Aorta (tissue), 5 donors: ENCODE results near the gene TSPAN6. TPM values are rescaled to one million over a fixed set of nuclear protein-coding genes. Genes with fewer than 3 reads are reported as not detected.

ENCODE experiments used
- ATAC-seq: fragments of 200-7000 bp; cut with Tn5 transposase; one replicate; pipeline ENCODE4 v1.9.1; 2022; ENCODE audit warnings: moderate library complexity; ENCODE audit not compliant: low FRiP score
- DNase-seq, 2 donors: peaks; one replicate each; pipeline ENCODE4 v3.0.0-alpha.2; 2020
- H3K27ac ChIP-seq, 2 donors: one replicate each; pipeline ENCODE4 v1.5.1; 2013; ENCODE audit warnings: low read length in 2 of 2, mild to moderate bottlenecking in 2 of 2, moderate library complexity in 2 of 2, control low read depth in 1 of 2, inconsistent platforms in 1 of 2, low read depth in 1 of 2
- H3K27me3 ChIP-seq, 2 donors: one replicate each; pipeline ENCODE4 v1.6.1; 2013; ENCODE audit warnings: control low read depth in 1 of 2, low read length in 1 of 2, mild to moderate bottlenecking in 1 of 2, moderate library complexity in 1 of 2; ENCODE audit not compliant: insufficient read depth in 2 of 2, control insufficient read depth in 1 of 2
- H3K36me3 ChIP-seq, 2 donors: one replicate each; pipeline ENCODE4 v1.6.1; 2013; ENCODE audit warnings: control low read depth in 1 of 2, low read length in 1 of 2, mild to moderate bottlenecking in 1 of 2; ENCODE audit not compliant: insufficient read depth in 2 of 2, control insufficient read depth in 1 of 2
- H3K4me1 ChIP-seq, 2 donors: one replicate each; pipeline ENCODE4 v1.6.1; 2013; ENCODE audit warnings: low read length in 2 of 2, control low read depth in 1 of 2, mild to moderate bottlenecking in 1 of 2, moderate library complexity in 1 of 2; ENCODE audit not compliant: insufficient read depth in 2 of 2, control insufficient read depth in 1 of 2
- H3K4me3 ChIP-seq, 2 donors: one replicate each; pipeline ENCODE4 v1.5.1; 2013; ENCODE audit warnings: low read length in 2 of 2, control low read depth in 1 of 2, mild to moderate bottlenecking in 1 of 2
- H3K9me3 ChIP-seq: one replicate; pipeline ENCODE4 v1.6.1; 2013; ENCODE audit warnings: mild to moderate bottlenecking, low read length; ENCODE audit not compliant: control insufficient read depth
- WGBS, 2 donors: extraction: QIAGEN DNeasy Blood & Tissue Kit; methylation state at CpG; one replicate each; pipeline ENCODE4 v1.1.7; 2013; 5-methylcytosine and 5-hydroxymethylcytosine counted together
- intact Hi-C, 2 donors: fragments of 100-400 bp; cut with DNase I; formaldehyde crosslinking; loops; one replicate each; pipeline versions ENCODE4 v1.14.2 to v1.15.0; 2022
- polyA plus RNA-seq, 2 donors: library from polyadenylated mRNA; stranded (reverse); fragments of 200-250 nt; gene quantifications; one replicate each; pipeline ENCODE4 v1.2.3, GENCODE V29; 2013
- total RNA-seq, 2 donors: library from RNA; stranded (reverse); fragmentation: NEBNext Ultra II Directional; extraction: Animal tissue kit (Norgen Biotek cat#: 25700); gene quantifications; one replicate each; pipeline ENCODE4 v1.2.1, GENCODE V29; 2021
- donor health status: healthy with polysubstance abuse.
- donor health status: Bipolar disorder and iron deficiency.
- donor health status: DM: no; HTN: no; CAD: no.
- donor health status: DM: no; HTN: no; CAD: no.
- donor health status: DM: yes; HTN: yes; CAD: no.

TSPAN6 gene
- total and polyA plus RNA-seq, 4 donors, result 5.6 to 12.2 (median 9.2) TPM

GRCh38 chrX:100600758-100601157 is 35.8 kb downstream of the TSPAN6 start:
- Histone ChIP-seq H3K36me3 (no peaks in the 10 kb centered on the region), H3K4me3 (no peak overlapping the region), H3K27ac (no peak overlapping the region), H3K27me3 (no peaks in the 10 kb centered on the region), H3K4me1 (no peaks in the 10 kb centered on the region), H3K9me3 (no peaks in the 10 kb centered on the region)
- intact Hi-C loops, result no loop called here
- 23 to 67% methylated on average over 1 of the region's 1 CpG for WGBS, 2 donors
- ATAC-seq (no peak), DNase-seq (no peak)

DNA sequence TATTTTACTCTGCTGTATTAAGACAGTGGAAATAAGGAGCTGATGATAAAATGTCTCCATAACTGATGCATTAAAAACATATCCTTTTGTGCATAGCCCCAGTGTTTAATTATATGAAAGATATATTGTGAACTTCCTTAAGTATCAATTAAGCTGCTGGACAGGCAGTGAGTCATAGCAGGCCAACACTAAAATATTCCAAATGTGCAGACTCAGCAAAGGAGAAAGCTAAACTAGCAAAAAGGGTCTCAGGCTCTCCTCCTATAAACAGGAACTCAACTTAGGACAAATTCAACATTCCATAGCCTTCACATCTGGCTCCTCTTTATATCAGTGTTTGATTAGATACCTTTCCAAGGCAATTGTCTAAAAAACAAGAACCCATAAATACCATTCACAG is 36.3 kb downstream of the TSPAN6 start:
- Histone ChIP-seq H3K27ac (no peak overlapping the region), H3K4me1 (no peaks in the 10 kb centered on the region), H3K4me3 (no peak overlapping the region), H3K9me3 (no peaks in the 10 kb centered on the region), H3K27me3 (no peaks in the 10 kb centered on the region), H3K36me3 (no peaks in the 10 kb centered on the region)
- intact Hi-C loops, result no loop called here
- DNase-seq, result no peak
- ATAC-seq, result no peak

- WGBS, 2 donors, result 68 to 91% methylated on average over 9 of the region's 9 CpGs
- intact Hi-C loops, result no loop called here
- DNase-seq, result no peak
Measured at GRCh38 chrX:100599456-100599855, 37.1 kb downstream of the TSPAN6 start.

DNA sequence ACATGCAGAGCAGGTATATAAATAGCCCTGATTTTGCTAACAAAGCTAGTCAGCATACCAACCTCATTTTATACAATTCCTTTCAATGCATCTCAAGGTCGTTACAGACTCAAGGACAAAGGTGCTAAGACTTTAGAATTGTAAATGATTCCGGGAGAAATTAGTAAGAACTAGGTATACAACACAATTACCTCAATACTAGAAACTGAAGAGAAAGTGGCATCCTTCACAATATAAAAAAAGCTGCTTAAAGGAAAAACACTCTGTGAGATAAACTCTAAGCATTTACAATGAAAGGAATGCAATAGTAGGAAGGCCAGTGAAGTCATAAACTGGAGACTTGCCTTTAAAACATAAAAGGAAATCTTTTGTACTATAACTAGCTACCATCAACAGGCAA is 40.0 kb downstream of the TSPAN6 start:
- no peaks in the 10 kb centered on the region for H3K4me1 ChIP-seq
- no peaks in the 10 kb centered on the region for H3K36me3 ChIP-seq
- no peak overlapping the region for H3K27ac ChIP-seq
- H3K4me3 ChIP-seq, result no peak overlapping the region
- 47 to 60% methylated on average over 2 of the region's 2 CpGs for WGBS, 2 donors
- ATAC-seq (no peak), DNase-seq (no peak)
- H3K27me3 ChIP-seq, result no peaks in the 10 kb centered on the region
- intact Hi-C loops, result no loop called here
- no peaks in the 10 kb centered on the region for H3K9me3 ChIP-seq

More at GRCh38 chrX:100599456-100599855, 37.1 kb downstream of the TSPAN6 start:
- no peak for ATAC-seq
- Histone ChIP-seq H3K9me3 (no peaks in the 10 kb centered on the region), H3K4me3 (no peak overlapping the region), H3K27me3 (no peaks in the 10 kb centered on the region), H3K4me1 (no peaks in the 10 kb centered on the region), H3K27ac (no peak overlapping the region), H3K36me3 (no peaks in the 10 kb centered on the region)

- DNase-seq (no peak), ATAC-seq (no peak)
- H3K4me1 ChIP-seq, result no peaks in the 10 kb centered on the region
- intact Hi-C loops, result no loop called here
- no peak overlapping the region for H3K4me3 ChIP-seq
- H3K36me3 ChIP-seq, result no peaks in the 10 kb centered on the region
- H3K27me3 ChIP-seq, result no peaks in the 10 kb centered on the region
- 8 to 11% methylated on average over 2 of the region's 2 CpGs for WGBS, 2 donors
- H3K9me3 ChIP-seq, result no peaks in the 10 kb centered on the region
- H3K27ac ChIP-seq, result no peak overlapping the region
Measured at GRCh38 chrX:100593581-100593980, 43.0 kb downstream of the TSPAN6 start.

GRCh38 chrX:100593126-100593525 is 43.5 kb downstream of the TSPAN6 start:
- WGBS, 2 donors, result 34 to 56% methylated on average over 2 of the region's 2 CpGs
- no peak overlapping the region for H3K27ac ChIP-seq
- no peaks in the 10 kb centered on the region for H3K27me3 ChIP-seq
- no peaks in the 10 kb centered on the region for H3K36me3 ChIP-seq
- H3K4me1 ChIP-seq, result no peaks in the 10 kb centered on the region
- ATAC-seq (no peak), DNase-seq (no peak)
- intact Hi-C loops, result no loop called here
- no peak overlapping the region for H3K4me3 ChIP-seq
- no peaks in the 10 kb centered on the region for H3K9me3 ChIP-seq

GRCh38 chrX:100591256-100592051 is 45.2 kb downstream of the TSPAN6 start:
- DNase-seq (no peak), ATAC-seq (no peak)
- no peaks in the 10 kb centered on the region for H3K27me3 ChIP-seq
- no peak overlapping the region for H3K4me3 ChIP-seq
- 55 to 75% methylated on average over 5 of the region's 5 CpGs for WGBS, 2 donors
- no peaks in the 10 kb centered on the region for H3K4me1 ChIP-seq
- intact Hi-C loops, result no loop called here
- no peaks in the 10 kb centered on the region for H3K36me3 ChIP-seq
- no peak overlapping the region for H3K27ac ChIP-seq
- H3K9me3 ChIP-seq, result no peaks in the 10 kb centered on the region

GRCh38 chrX:100587861-100588260 is 48.7 kb downstream of the TSPAN6 start:
- intact Hi-C loops, result no loop called here
- Histone ChIP-seq H3K36me3 (no peaks in the 10 kb centered on the region), H3K4me1 (no peaks in the 10 kb centered on the region), H3K27me3 (no peaks in the 10 kb centered on the region), H3K9me3 (no peaks in the 10 kb centered on the region), H3K4me3 (no peak overlapping the region), H3K27ac (no peak overlapping the region)
- DNase-seq (no peak), ATAC-seq (no peak)
- WGBS, 2 donors, result 39 to 83% methylated on average over 2 of the region's 2 CpGs

GRCh38 chrX:100586747-100587146 is 49.9 kb downstream of the TSPAN6 start:
- no peaks in the 10 kb centered on the region for H3K9me3 ChIP-seq
- WGBS, 2 donors, result 35 to 49% methylated on average over 2 of the region's 2 CpGs
- no peak overlapping the region for H3K4me3 ChIP-seq
- ATAC-seq (no peak), DNase-seq (no peak)
- intact Hi-C loops, result no loop called here
- H3K4me1 ChIP-seq, result no peaks in the 10 kb centered on the region
- H3K27me3 ChIP-seq, result no peaks in the 10 kb centered on the region
- H3K27ac ChIP-seq, result no peak overlapping the region
- no peaks in the 10 kb centered on the region for H3K36me3 ChIP-seq
